H9 (cell line): ENCODE measurements around the gene HYAL3. TPM values are rescaled to one million over a fixed set of nuclear protein-coding genes. Genes with fewer than 3 reads are reported as not detected.

Experiments used
- DNase-seq: peaks from one replicate; pipeline ENCODE4 v3.0.0-alpha.2; 2017
- H2AFZ ChIP-seq: one replicate; pipeline ENCODE4 v1.6.1; 2013; ENCODE audit warnings: mild to moderate bottlenecking, low read length, control low read depth, moderate library complexity
- H2AK5ac ChIP-seq: 2 replicates; pipeline ENCODE4 v1.6.1; 2013; ENCODE audit warnings: low read length, control low read depth, mixed read lengths; ENCODE audit not compliant: insufficient read length
- H2BK120ac ChIP-seq: one replicate; pipeline ENCODE4 v1.6.1; 2013; ENCODE audit warnings: low read depth, mild to moderate bottlenecking, low read length, control low read depth, inconsistent platforms; ENCODE audit not compliant: poor library complexity, severe bottlenecking
- H2BK12ac ChIP-seq: 2 replicates; pipeline ENCODE4 v1.6.1; 2013; ENCODE audit warnings: low read length, control low read depth, mixed read lengths, low read depth; ENCODE audit not compliant: insufficient read length
- H2BK15ac ChIP-seq: 2 replicates; pipeline ENCODE4 v1.6.1; 2013; ENCODE audit warnings: low read depth, low read length, control low read depth
- H2BK20ac ChIP-seq: one replicate; pipeline ENCODE4 v1.6.1; 2013; ENCODE audit warnings: low read depth, mild to moderate bottlenecking, low read length, control low read depth, inconsistent platforms; ENCODE audit not compliant: poor library complexity, severe bottlenecking
- H2BK5ac ChIP-seq: 2 replicates; pipeline ENCODE4 v1.6.1; 2013; ENCODE audit warnings: low read length, control low read depth, mixed read lengths; ENCODE audit not compliant: insufficient read length
- H3K14ac ChIP-seq: 2 replicates; pipeline ENCODE4 v1.6.1; 2013; ENCODE audit warnings: low read length, control low read depth; ENCODE audit not compliant: insufficient read depth
- H3K18ac ChIP-seq: 2 replicates; pipeline ENCODE4 v1.6.1; 2013; ENCODE audit warnings: low read depth, mild to moderate bottlenecking, mixed read lengths, low read length, control low read depth; ENCODE audit not compliant: insufficient read length
- H3K23ac ChIP-seq: 2 replicates; pipeline ENCODE4 v1.6.1; 2013; ENCODE audit warnings: low read length, control low read depth, mixed read lengths, low read depth; ENCODE audit not compliant: insufficient read length
- H3K23me2 ChIP-seq: 2 replicates; pipeline ENCODE4 v1.6.1; 2013; ENCODE audit warnings: low read depth, mild to moderate bottlenecking, mixed read lengths, low read length, control low read depth; ENCODE audit not compliant: insufficient read length, poor library complexity, severe bottlenecking
- H3K27ac ChIP-seq: 2 replicates; pipeline ENCODE4 v1.5.1; 2013; ENCODE audit warnings: low read length, control low read depth, mixed read lengths, low read depth; ENCODE audit not compliant: insufficient read length
- H3K27me3 ChIP-seq: 2 replicates; pipeline ENCODE4 v1.6.1; 2013; ENCODE audit warnings: low read length, control low read depth, inconsistent platforms; ENCODE audit not compliant: insufficient read depth
- H3K4ac ChIP-seq: 2 replicates; pipeline ENCODE4 v1.6.1; 2013; ENCODE audit warnings: low read depth, mild to moderate bottlenecking, control low read depth, inconsistent platforms, low read length, moderate library complexity
- H3K4me1 ChIP-seq: 2 replicates; pipeline ENCODE4 v1.6.1; 2013; ENCODE audit warnings: low read length, control low read depth, inconsistent platforms; ENCODE audit not compliant: insufficient read depth
- H3K4me2 ChIP-seq: 2 replicates; pipeline ENCODE4 v1.6.1; 2013; ENCODE audit warnings: low read length, control low read depth, mixed read lengths; ENCODE audit not compliant: insufficient read length, insufficient read depth
- H3K56ac ChIP-seq: 2 replicates; pipeline ENCODE4 v1.6.1; 2013; ENCODE audit warnings: low read depth, mild to moderate bottlenecking, mixed read lengths, low read length, control low read depth; ENCODE audit not compliant: insufficient read length
- H3K79me1 ChIP-seq: 2 replicates; pipeline ENCODE4 v1.6.1; 2013; ENCODE audit warnings: low read depth, mild to moderate bottlenecking, moderate library complexity, low read length, control low read depth, inconsistent platforms; ENCODE audit not compliant: insufficient read depth, poor library complexity, severe bottlenecking
- H3K79me2 ChIP-seq: 2 replicates; pipeline ENCODE4 v1.6.1; 2013; ENCODE audit warnings: low read length, control low read depth, inconsistent platforms; ENCODE audit not compliant: insufficient read depth
- H3K9ac ChIP-seq: 2 replicates; pipeline ENCODE4 v1.6.1; 2013; ENCODE audit warnings: low read length, control low read depth, mixed read lengths; ENCODE audit not compliant: insufficient read length; ENCODE audit errors: extremely low read depth
- H3K9me3 ChIP-seq: one replicate; pipeline ENCODE4 v1.6.1; 2013; ENCODE audit warnings: low read depth, low read length, inconsistent platforms; ENCODE audit not compliant: control insufficient read depth
- H3T11ph ChIP-seq: one replicate; pipeline ENCODE4 v1.6.1; 2013; ENCODE audit warnings: mild to moderate bottlenecking, low read length, control low read depth, inconsistent platforms
- H4K20me1 ChIP-seq: one replicate; pipeline ENCODE4 v1.6.1; 2013; ENCODE audit not compliant: control insufficient read depth, insufficient read length, insufficient read depth
- H4K5ac ChIP-seq: 2 replicates; pipeline ENCODE4 v1.6.1; 2013; ENCODE audit warnings: low read depth, mild to moderate bottlenecking, mixed read lengths, low read length, control low read depth; ENCODE audit not compliant: insufficient read length
- H4K8ac ChIP-seq: replicated peaks from 2 replicates; pipeline ENCODE4 v1.6.1; 2013; ENCODE audit warnings: low read length, control low read depth, mixed read lengths, low read depth; ENCODE audit not compliant: insufficient read length
- H4K91ac ChIP-seq: 2 replicates; pipeline ENCODE4 v1.6.1; 2013; ENCODE audit warnings: low read depth, mild to moderate bottlenecking, moderate library complexity, mixed read lengths, low read length, control low read depth; ENCODE audit not compliant: insufficient read length
- H3K27ac Mint-ChIP-seq, 3 experiments: 2 replicates in 2 of 3; 3 replicates in 1 of 3; pipeline ENCODE4 v1.8.0; 2020 to 2021; ENCODE audit warnings: mixed read lengths in 3 of 3, mild to moderate bottlenecking in 1 of 3, moderate library complexity in 1 of 3
- H3K27me3 Mint-ChIP-seq: 2 replicates; pipeline ENCODE4 v1.8.0; 2021; ENCODE audit warnings: low read depth, mild to moderate bottlenecking, moderate library complexity, mixed read lengths
- H3K36me3 Mint-ChIP-seq, 3 experiments: 2 replicates in 2 of 3; 3 replicates in 1 of 3; pipeline ENCODE4 v1.8.0; 2020 to 2021; ENCODE audit warnings: low read depth in 3 of 3, mixed read lengths in 3 of 3; ENCODE audit not compliant: insufficient read depth in 1 of 3
- H3K4me1 Mint-ChIP-seq, 2 experiments: 2 replicates each; pipeline ENCODE4 v1.8.0; 2020; ENCODE audit warnings: mixed read lengths in 2 of 2
- H3K4me3 Mint-ChIP-seq, 2 experiments: 2 replicates in 1 of 2; 3 replicates in 1 of 2; pipeline ENCODE4 v1.8.0; 2020 to 2021; ENCODE audit warnings: mild to moderate bottlenecking in 2 of 2, mixed read lengths in 2 of 2, moderate library complexity in 1 of 2
- H3K9me3 Mint-ChIP-seq, 2 experiments: 2 replicates in 1 of 2; 3 replicates in 1 of 2; pipeline ENCODE4 v1.8.0; 2020; ENCODE audit warnings: mild to moderate bottlenecking in 2 of 2, mixed read lengths in 2 of 2, moderate library complexity in 1 of 2
- WGBS: extraction: QIAGEN DNeasy Blood & Tissue Kit; methylation state at CpG from one replicate; pipeline ENCODE4 v1.1.7; 2013; ENCODE audit warnings: missing lambda C conversion rate, low lambda C conversion rate, mixed read lengths; ENCODE audit not compliant: insufficient read length; ENCODE audit errors: extremely low coverage; 5-methylcytosine and 5-hydroxymethylcytosine counted together
- total RNA-seq: library from RNA; stranded (reverse); gene quantifications from 2 replicates; pipeline ENCODE4 v1.2.1, GENCODE V29; 2021
- TF ChIP-seq, protein P1 (sequence below): fragments of 200-600 bp; sonication (generic); conservative IDR thresholded peaks from 3 replicates; pipeline ENCODE4 v1.8.0; 2021; ENCODE audit warnings: antibody characterized with exemption, mild to moderate bottlenecking

HYAL3 gene
- total RNA-seq, 1 experiment from 2014 or later = 3.1 TPM

GRCh38 chr3:50297384-50297775, 1.8 kb downstream of the HYAL3 start:
- Mint-ChIP-seq H3K4me1 (peaks cover 22 to 23% of the 10 kb centered on the region in 2 experiments), H3K27ac (no peak overlapping the region), H3K27me3 (no peaks in the 10 kb centered on the region), H3K9me3 (no peaks in the 10 kb centered on the region; a peak in 1 of 5 replicates), H3K36me3 (peaks cover 0 to 8% (median 1%) of the 10 kb centered on the region in 3 experiments; a peak in 1 of 7 replicates), H3K4me3 (no peak overlapping the region)
- no peak overlapping the region for H4K91ac ChIP-seq
- no peak overlapping the region for H4K8ac ChIP-seq
- no CpG with 5 or more reads among the region's 2 CpGs for WGBS
- peaks cover 6% of the 10 kb centered on the region for H3K23me2 ChIP-seq
- H2BK20ac ChIP-seq = no peak overlapping the region
- H4K20me1 ChIP-seq = no peaks in the 10 kb centered on the region
- no peak overlapping the region for H2BK5ac ChIP-seq
- no peak overlapping the region for H4K5ac ChIP-seq
- H3K18ac ChIP-seq = no peak overlapping the region
- no peak for DNase-seq
- no peak overlapping the region for H3K23ac ChIP-seq
- H2AK5ac ChIP-seq = no peak overlapping the region
- no peak overlapping the region for H2BK15ac ChIP-seq
- no peak overlapping the region for H3K9ac ChIP-seq
- H3K27me3 ChIP-seq = no peaks in the 10 kb centered on the region
- TF ChIP-seq, protein P1, sequence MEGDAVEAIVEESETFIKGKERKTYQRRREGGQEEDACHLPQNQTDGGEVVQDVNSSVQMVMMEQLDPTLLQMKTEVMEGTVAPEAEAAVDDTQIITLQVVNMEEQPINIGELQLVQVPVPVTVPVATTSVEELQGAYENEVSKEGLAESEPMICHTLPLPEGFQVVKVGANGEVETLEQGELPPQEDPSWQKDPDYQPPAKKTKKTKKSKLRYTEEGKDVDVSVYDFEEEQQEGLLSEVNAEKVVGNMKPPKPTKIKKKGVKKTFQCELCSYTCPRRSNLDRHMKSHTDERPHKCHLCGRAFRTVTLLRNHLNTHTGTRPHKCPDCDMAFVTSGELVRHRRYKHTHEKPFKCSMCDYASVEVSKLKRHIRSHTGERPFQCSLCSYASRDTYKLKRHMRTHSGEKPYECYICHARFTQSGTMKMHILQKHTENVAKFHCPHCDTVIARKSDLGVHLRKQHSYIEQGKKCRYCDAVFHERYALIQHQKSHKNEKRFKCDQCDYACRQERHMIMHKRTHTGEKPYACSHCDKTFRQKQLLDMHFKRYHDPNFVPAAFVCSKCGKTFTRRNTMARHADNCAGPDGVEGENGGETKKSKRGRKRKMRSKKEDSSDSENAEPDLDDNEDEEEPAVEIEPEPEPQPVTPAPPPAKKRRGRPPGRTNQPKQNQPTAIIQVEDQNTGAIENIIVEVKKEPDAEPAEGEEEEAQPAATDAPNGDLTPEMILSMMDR = no peak
- H3K14ac ChIP-seq = no peak overlapping the region
- H3K79me2 ChIP-seq = no peaks in the 10 kb centered on the region
- H3K4ac ChIP-seq = no peak overlapping the region
- no peak overlapping the region for H3K27ac ChIP-seq
- no peaks in the 10 kb centered on the region for H3K79me1 ChIP-seq
- no peak overlapping the region for H2AFZ ChIP-seq
- H3K56ac ChIP-seq = no peak overlapping the region
- H2BK120ac ChIP-seq = no peak overlapping the region
- no peak overlapping the region for H2BK12ac ChIP-seq
- H3K9me3 ChIP-seq = no peaks in the 10 kb centered on the region
- no peak overlapping the region for H3T11ph ChIP-seq
- H3K4me2 ChIP-seq = no peak overlapping the region
- no peaks in the 10 kb centered on the region for H3K4me1 ChIP-seq
